Fibroblast of lung (primary cell): ENCODE measurements around the gene HIKESHI. TPM values are rescaled to one million over a fixed set of nuclear protein-coding genes. Genes with fewer than 3 reads are reported as not detected.

Experiments
- DNase-seq, 2 donors: peaks; one replicate each; pipeline versions ENCODE4 v3.0.0 to v3.0.0-alpha.2; 2010; ENCODE audit warnings: low read depth in 2 of 2
- H2AFZ ChIP-seq: 2 replicates; pipeline ENCODE4 v1.5.1; 2012; ENCODE audit warnings: low read length, control low read depth, inconsistent platforms
- H3K27ac ChIP-seq: 2 replicates; pipeline ENCODE4 v1.5.1; 2011; ENCODE audit warnings: low read length, control low read depth; ENCODE audit not compliant: insufficient read depth
- H3K27me3 ChIP-seq: 2 replicates; pipeline ENCODE4 v1.5.1; 2011; ENCODE audit warnings: mild to moderate bottlenecking, low read length; ENCODE audit not compliant: control insufficient read depth, insufficient read depth
- H3K36me3 ChIP-seq: 2 replicates; pipeline ENCODE4 v1.5.1; 2011; ENCODE audit warnings: low read length; ENCODE audit not compliant: control insufficient read depth, insufficient read depth
- H3K4me1 ChIP-seq: 2 replicates; pipeline ENCODE4 v1.5.1; 2011; ENCODE audit warnings: low read length; ENCODE audit not compliant: control insufficient read depth, insufficient read depth; ENCODE audit errors: extremely low read depth
- H3K4me2 ChIP-seq: 2 replicates; pipeline ENCODE4 v1.5.1; 2011; ENCODE audit warnings: low read length, control low read depth; ENCODE audit not compliant: insufficient read depth; ENCODE audit errors: extremely low read depth
- H3K4me3 ChIP-seq, 4 experiments: fragments of 200-600 bp in 1 of 4; sonication (generic) in 1 of 4; replicated peaks in 1 of 4; 2 replicates each; pipeline ENCODE4 v1.5.1; 2011 to 2016; ENCODE audit warnings: low read length in 4 of 4, low read depth in 3 of 4, mild to moderate bottlenecking in 3 of 4, control low read depth in 2 of 4, inconsistent platforms in 1 of 4, mixed read lengths in 1 of 4; ENCODE audit not compliant: insufficient read depth in 1 of 4; ENCODE audit errors: control extremely low read depth in 1 of 4
- H3K79me2 ChIP-seq: 2 replicates; pipeline ENCODE4 v1.5.1; 2012; ENCODE audit warnings: mild to moderate bottlenecking, low read length, inconsistent platforms; ENCODE audit not compliant: control insufficient read depth, insufficient read depth
- H3K9ac ChIP-seq: 2 replicates; pipeline ENCODE4 v1.5.1; 2011; ENCODE audit warnings: mild to moderate bottlenecking, low read length, control low read depth; ENCODE audit not compliant: insufficient read depth
- H3K9me3 ChIP-seq: 2 replicates; pipeline ENCODE4 v1.5.1; 2012; ENCODE audit warnings: low read depth, low read length; ENCODE audit not compliant: control insufficient read depth, insufficient read depth
- H4K20me1 ChIP-seq: 2 replicates; pipeline ENCODE4 v1.5.1; 2011; ENCODE audit warnings: low read length; ENCODE audit not compliant: control insufficient read depth, insufficient read depth; ENCODE audit errors: extremely low read depth
- CTCF ChIP-seq, 2 donors: IDR thresholded peaks in 1 of 2; conservative IDR thresholded peaks in 1 of 2; 1 replicate in 1 of 2; 2 replicates in 1 of 2; pipeline ENCODE4 v1.5.1; 2011 to 2012; ENCODE audit warnings: low read length in 2 of 2, control low read depth in 1 of 2, inconsistent platforms in 1 of 2, low read depth in 1 of 2, mild to moderate bottlenecking in 1 of 2
- EZH2 ChIP-seq: IDR thresholded peaks from 2 replicates; pipeline ENCODE4 v1.5.1; 2012; ENCODE audit warnings: low read length, control low read depth, mild to moderate bottlenecking; ENCODE audit errors: missing control alignments
- polyA plus RNA-seq, 2 donors: library from polyadenylated mRNA; depleted of rRNA in 1 of 2; stranded (reverse) in 1 of 2; unstranded in 1 of 2; fragments of >200 nt; gene quantifications; 2 replicates each; pipeline ENCODE4 v1.2.1, GENCODE V29; 2011 to 2012; ENCODE audit warnings: missing spikeins in 1 of 2
- total RNA-seq: library from RNA; depleted of rRNA; stranded (reverse); fragments of >200 nt; gene quantifications from 2 replicates; pipeline ENCODE4 v1.2.1, GENCODE V29; 2014

HIKESHI gene
- total and polyA plus RNA-seq, 2 donors (not counting 1 experiment from before 2014, with no cell fraction given), result 64.1 to 74.3 TPM

- Histone ChIP-seq H3K27me3 (no peaks in the 10 kb centered on the region), H4K20me1 (no peaks in the 10 kb centered on the region), H3K4me3 (peak within 1 kb of the TSS in 2 of 4 experiments; percentile 24 to 38), H3K4me1 (no peaks in the 10 kb centered on the region), H3K4me2 (peak within 1 kb of the TSS; percentile 36), H3K9me3 (no peaks in the 10 kb centered on the region), H3K9ac (no peak within 1 kb of the TSS), H2AFZ (peak within 1 kb of the TSS; percentile 48), H3K27ac (no peak within 1 kb of the TSS), H3K36me3 (no peaks in the 10 kb centered on the region), H3K79me2 (no peaks in the 10 kb centered on the region)
- DNase-seq, result peak; percentile 12 to 47
- TF ChIP-seq CTCF (conservative IDR thresholded peaks at IDR 0.05 in 1 of 2, IDR thresholded peaks at IDR 0.05 in 1 of 2; ENCODE audit: low read depth in 1 of 2, low read length in 2 of 2), result no peak
- no peak for TF ChIP-seq EZH2
These were observed 72.5 kb downstream of the HIKESHI start, which contains the start of gene CCDC81 for GRCh38 chr11:86374586-86374985. Gene CCDC81, plus strand, starts transcription at chr11:86374887. Its CDS starts 277 bp downstream, at chr11:86375164.

DNA sequence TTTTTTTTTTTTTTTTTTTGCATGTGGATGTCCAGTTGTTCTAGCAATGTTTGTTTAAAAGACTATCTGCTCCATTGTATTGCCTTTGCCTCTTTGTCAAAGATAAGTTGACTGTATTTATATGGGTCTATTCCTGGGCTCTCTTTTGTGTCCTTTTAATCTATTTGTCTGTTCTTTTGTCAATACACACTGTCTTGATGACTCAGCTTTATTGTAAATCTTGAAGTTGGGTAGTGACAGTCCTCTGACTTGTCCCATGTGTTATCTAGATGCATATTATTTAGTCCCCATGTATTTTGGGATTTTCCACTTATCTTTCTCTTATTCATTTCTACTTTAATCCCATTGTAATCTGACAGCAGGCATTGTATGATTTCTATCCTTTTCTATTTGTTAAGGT lies 75.9 kb downstream of the HIKESHI start:
- H3K9ac ChIP-seq, result no peak overlapping the region
- DNase-seq, result no peak
- no peak overlapping the region for H3K27ac ChIP-seq
- no peak overlapping the region for H2AFZ ChIP-seq
- no peaks in the 10 kb centered on the region for H3K9me3 ChIP-seq
- H3K4me1 ChIP-seq, result no peaks in the 10 kb centered on the region
- H3K4me2 ChIP-seq, result no peak overlapping the region
- H4K20me1 ChIP-seq, result no peaks in the 10 kb centered on the region
- H3K27me3 ChIP-seq, result no peaks in the 10 kb centered on the region
- TF ChIP-seq EZH2 (no peak), CTCF (conservative IDR thresholded peaks at IDR 0.05 in 1 of 2, IDR thresholded peaks at IDR 0.05 in 1 of 2; ENCODE audit: low read depth in 1 of 2, low read length in 2 of 2) (no peak)
- no peaks in the 10 kb centered on the region for H3K36me3 ChIP-seq
- no peak overlapping the region for H3K4me3 ChIP-seq
- no peaks in the 10 kb centered on the region for H3K79me2 ChIP-seq

DNA sequence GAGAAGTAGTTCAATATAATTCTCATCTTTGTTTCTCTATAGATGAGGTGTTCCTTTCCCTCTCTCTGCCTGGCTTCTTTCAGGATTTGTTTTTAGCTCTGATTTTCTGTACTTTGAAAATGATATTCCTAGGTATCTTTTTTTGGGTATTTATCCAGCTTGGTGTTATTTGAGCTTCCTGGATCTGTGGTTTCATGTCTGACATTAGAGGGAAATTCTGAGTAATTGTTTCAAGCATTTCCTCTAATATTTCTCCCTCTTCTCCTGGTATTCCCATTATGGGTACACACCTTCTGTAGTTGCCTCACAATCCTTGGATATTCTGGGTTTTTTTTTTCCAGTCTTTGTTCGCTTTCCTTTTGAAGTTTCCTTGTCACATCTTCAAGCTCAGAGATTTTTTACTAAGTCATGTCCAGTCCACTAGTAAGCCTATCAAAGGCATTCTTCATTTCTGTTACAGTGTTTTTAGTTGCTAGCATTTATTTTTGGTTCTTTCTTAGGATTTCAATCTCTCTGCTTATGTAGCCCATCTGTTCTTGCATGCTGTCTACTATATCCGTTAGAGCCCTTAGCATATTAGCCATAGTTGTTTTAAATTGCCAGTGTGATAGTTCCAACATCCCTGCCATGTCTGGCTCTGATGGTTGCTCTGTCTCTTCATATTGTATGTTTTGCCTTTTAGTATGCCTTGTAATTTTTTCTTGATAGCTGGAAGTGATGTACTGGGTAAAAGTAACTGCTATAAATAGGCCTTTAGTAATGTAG lies 78.4 kb downstream of the HIKESHI start:
- no peaks in the 10 kb centered on the region for H3K36me3 ChIP-seq
- H3K9me3 ChIP-seq, result no peaks in the 10 kb centered on the region
- H2AFZ ChIP-seq, result no peak overlapping the region
- no peaks in the 10 kb centered on the region for H3K4me1 ChIP-seq
- no peak overlapping the region for H3K4me2 ChIP-seq
- H3K4me3 ChIP-seq, result no peak overlapping the region
- no peaks in the 10 kb centered on the region for H4K20me1 ChIP-seq
- no peak overlapping the region for H3K27ac ChIP-seq
- no peaks in the 10 kb centered on the region for H3K79me2 ChIP-seq
- H3K9ac ChIP-seq, result no peak overlapping the region
- H3K27me3 ChIP-seq, result no peaks in the 10 kb centered on the region
- DNase-seq, result no peak
- TF ChIP-seq CTCF (conservative IDR thresholded peaks at IDR 0.05 in 1 of 2, IDR thresholded peaks at IDR 0.05 in 1 of 2; ENCODE audit: low read depth in 1 of 2, low read length in 2 of 2), result no peak
